ENCODE measurements around the gene PAAF1.

PAAF1 gene

DNA sequence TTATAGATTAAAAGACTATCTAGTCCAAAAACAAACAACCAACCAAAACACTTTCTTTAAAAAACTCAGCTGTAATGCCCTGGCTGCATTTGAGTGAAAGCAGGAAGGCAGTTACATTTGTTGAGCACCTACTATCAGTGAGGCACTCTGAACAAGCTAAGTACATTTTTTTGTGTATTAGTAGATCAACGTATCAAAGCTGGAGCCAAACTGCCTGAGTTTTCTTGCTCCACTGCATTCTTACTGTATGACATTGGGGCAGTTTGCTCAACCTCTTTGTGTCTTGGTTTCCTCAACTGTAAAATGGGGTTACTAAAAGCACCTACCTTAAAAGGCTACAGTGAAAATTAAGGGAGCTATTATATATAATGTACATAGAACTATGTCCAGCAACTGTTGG, 22.1 kb upstream of the PAAF1 start:
- no peak for TF ChIP-seq CTCF (IDR thresholded peaks at IDR 0.05)

DNA sequence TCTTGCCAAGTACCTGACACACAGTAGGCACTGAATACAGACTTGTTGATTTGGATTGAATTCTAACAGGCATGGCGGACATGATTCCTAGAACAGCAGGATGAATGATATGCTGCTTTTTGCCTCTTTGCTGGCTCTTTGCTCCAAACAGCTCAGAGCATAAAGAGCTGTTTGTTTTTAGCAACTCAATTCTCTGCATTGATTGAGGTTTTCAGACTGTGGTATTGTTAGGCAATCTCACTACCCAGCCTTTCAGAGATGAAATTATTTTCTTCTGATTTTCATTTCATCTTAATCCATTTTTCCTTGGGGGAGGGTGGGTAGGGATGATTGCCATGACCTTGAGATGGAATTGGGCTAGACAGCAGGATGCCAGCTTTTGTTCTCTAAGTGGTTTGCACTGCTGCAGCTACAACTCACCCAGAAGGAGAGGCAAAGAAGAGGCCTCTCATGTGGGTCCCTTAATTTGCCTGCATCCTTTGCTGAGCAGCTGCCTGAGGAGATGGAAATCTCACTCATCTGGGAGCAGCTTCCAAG, 20.7 kb upstream of the PAAF1 start:
- no peak for TF ChIP-seq CTCF (IDR thresholded peaks at IDR 0.05)

- no peak for TF ChIP-seq CTCF (IDR thresholded peaks at IDR 0.05)
These were observed 17.1 kb upstream of the PAAF1 start for GRCh38 chr11:73859671-73860070.

- no peak for TF ChIP-seq CTCF (IDR thresholded peaks at IDR 0.05)
These were observed 16.6 kb upstream of the PAAF1 start for GRCh38 chr11:73860202-73860601.

DNA sequence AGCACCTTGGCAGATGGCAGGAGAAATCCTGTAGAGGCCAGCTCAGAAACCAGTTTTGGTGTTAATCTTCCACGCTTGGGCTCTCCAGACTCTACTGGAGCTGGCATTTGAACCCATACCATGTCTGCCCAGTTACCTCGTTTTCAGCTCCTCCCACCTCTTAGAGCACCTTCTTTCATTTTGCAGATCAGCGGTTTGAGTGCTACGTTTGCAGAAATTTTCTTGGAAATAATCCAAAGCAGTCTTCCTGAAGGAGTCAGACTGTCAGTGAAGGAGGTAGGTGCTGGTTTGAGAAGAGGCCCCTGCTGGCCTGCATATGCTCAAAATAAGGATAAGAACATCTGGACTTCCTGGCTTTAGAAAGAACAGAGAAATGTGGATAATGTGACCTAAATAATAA, 13.8 kb upstream of the PAAF1 start:
- no peak for TF ChIP-seq CTCF (IDR thresholded peaks at IDR 0.05)

- no peak for TF ChIP-seq CTCF (IDR thresholded peaks at IDR 0.05)
These were observed 10.7 kb upstream of the PAAF1 start for GRCh38 chr11:73866095-73866579.

DNA sequence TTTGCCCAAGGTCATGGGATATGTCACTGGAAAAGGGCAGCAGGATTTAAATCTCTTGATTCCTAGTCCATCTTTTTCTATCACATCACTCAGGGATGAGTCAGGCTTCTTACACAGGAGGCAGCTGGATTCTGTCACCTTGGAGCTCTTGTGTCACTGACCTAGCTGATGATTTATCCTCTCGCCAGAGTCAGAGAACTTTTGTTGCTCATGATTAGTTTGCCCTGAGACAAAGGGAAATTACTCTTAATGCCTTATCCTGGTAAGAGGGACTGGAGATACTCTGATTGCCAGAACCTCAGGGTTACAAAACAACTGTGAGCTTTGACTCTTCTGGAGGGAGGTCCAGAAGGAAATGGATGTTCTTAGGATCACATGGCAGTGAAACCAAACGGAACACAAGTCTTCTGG, 10.2 kb upstream of the PAAF1 start:
- no peak for TF ChIP-seq CTCF (IDR thresholded peaks at IDR 0.05)

All from LNCAP (cell line).